HepG2 (cell line): Measurements from ENCODE around the gene INTS14. TPM values are rescaled to one million over a fixed set of nuclear protein-coding genes. Genes with fewer than 3 reads are reported as not detected.

Experiments used
- ATAC-seq: fragments of 200-7000 bp; cut with Tn5 transposase; 3 replicates; pipeline ENCODE4 v1.9.1; 2020; ENCODE audit warnings: mild to moderate bottlenecking, moderate library complexity
- BruUV-seq: library from RNA; stranded (reverse); fragments of 400-500 nt; replicated peaks from 2 replicates; lab custom pipeline; 2021; lab: Mats Ljungman, UMichigan
- CTCF ChIA-PET: fragments of 300-600 bp; formaldehyde crosslinking; extraction: SDS; loops from one replicate; lab custom pipeline; 2021; ENCODE audit warnings: low total read pairs, inconsistent platforms, low intra/inter-chr PET ratio; lab: Yijun Ruan, JAX
- POLR2A ChIA-PET: fragments of 350-600 bp; sonication (Branson Sonifier 250); formaldehyde crosslinking; loops from one replicate; lab custom pipeline; 2020; ENCODE audit warnings: antibody characterized with exemption, inconsistent platforms; lab: Yijun Ruan, JAX
- DNase-seq: peaks from one replicate; pipeline ENCODE4 v3.0.0-alpha.2; 2015; ENCODE audit warnings: low spot score
- FAIRE-seq: peaks from 3 replicates; lab custom pipeline; 2011; peaks lifted over from hg19 to GRCh38; lab: Jason Lieb, UNC
- H2AFZ ChIP-seq: one replicate; pipeline ENCODE4 v1.6.1; 2011; ENCODE audit warnings: low read length, inconsistent platforms
- H3K27ac ChIP-seq: fragments of 300-600 bp; 3 replicates; pipeline ENCODE4 v1.8.0; 2011; ENCODE audit warnings: mixed run types, mild to moderate bottlenecking, mixed read lengths, low read length, inconsistent platforms; ENCODE audit not compliant: insufficient read depth; ENCODE audit errors: extremely low read length
- H3K27me3 ChIP-seq, 2 experiments: fragments of 200-600 bp in 1 of 2; 2 replicates in 1 of 2; 3 replicates in 1 of 2; pipeline versions ENCODE4 v1.6.0 to v1.8.0; 2011; ENCODE audit warnings: low read length in 2 of 2, mild to moderate bottlenecking in 2 of 2, moderate library complexity in 2 of 2, inconsistent platforms in 1 of 2; ENCODE audit not compliant: insufficient read depth in 2 of 2, control insufficient read depth in 1 of 2
- H3K36me3 ChIP-seq, 2 experiments: fragments of 200-600 bp in 1 of 2; replicated peaks in 1 of 2; 2 replicates in 1 of 2; 3 replicates in 1 of 2; pipeline versions ENCODE4 v1.5.1 to v1.8.0; 2011; ENCODE audit warnings: low read length in 2 of 2, inconsistent platforms in 1 of 2; ENCODE audit not compliant: insufficient read depth in 2 of 2, control insufficient read depth in 1 of 2
- H3K4me1 ChIP-seq: 2 replicates; pipeline ENCODE4 v1.5.1; 2012; ENCODE audit warnings: low read length, inconsistent platforms; ENCODE audit not compliant: insufficient read depth
- H3K4me2 ChIP-seq: 2 replicates; pipeline ENCODE4 v1.6.0; 2011; ENCODE audit warnings: low read depth, low read length, inconsistent platforms
- H3K4me3 ChIP-seq, 3 experiments: fragments of 200-600 bp in 1 of 3; sonication (generic), shearing (Covaris generic) in 1 of 3; replicated peaks in 1 of 3; 2 replicates each; pipeline ENCODE4 v1.5.1; 2011 to 2016; ENCODE audit warnings: low read length in 3 of 3, inconsistent platforms in 2 of 3, low read depth in 2 of 3, mild to moderate bottlenecking in 2 of 3, control low read depth in 1 of 3, mixed read lengths in 1 of 3; ENCODE audit not compliant: insufficient read depth in 1 of 3
- H3K79me2 ChIP-seq: one replicate; pipeline ENCODE4 v1.6.1; 2011; ENCODE audit warnings: low read length, inconsistent platforms; ENCODE audit not compliant: insufficient read depth
- H3K9ac ChIP-seq: 2 replicates; pipeline ENCODE4 v1.6.0; 2011; ENCODE audit warnings: mild to moderate bottlenecking, low read depth, low read length, inconsistent platforms; ENCODE audit not compliant: insufficient read depth
- H3K9me3 ChIP-seq: 2 replicates; pipeline ENCODE4 v1.5.1; 2012; ENCODE audit warnings: mild to moderate bottlenecking, low read length
- H4K20me1 ChIP-seq: 2 replicates; pipeline ENCODE4 v1.6.0; 2011; ENCODE audit warnings: inconsistent platforms, mild to moderate bottlenecking, low read length, moderate library complexity; ENCODE audit not compliant: insufficient read depth
- ARNT ChIP-seq: fragments of 450-650 bp; IDR thresholded peaks from 2 replicates; pipeline ENCODE4 v1.6.1; 2017
- EHMT2 ChIP-seq: fragments of 200-600 bp; sonication (generic); IDR thresholded peaks from 2 replicates; pipeline ENCODE4 v1.7.0; 2017; ENCODE audit warnings: antibody characterized with exemption, low read depth, low read length, borderline replicate concordance
- HOMEZ ChIP-seq: IDR thresholded peaks from 2 replicates; pipeline ENCODE4 v1.6.1; 2016; ENCODE audit warnings: low read depth
- JDP2 ChIP-seq: sonication (generic); formaldehyde crosslinking; IDR thresholded peaks from 2 replicates; pipeline ENCODE4 v1.8.1; 2022; ENCODE audit warnings: missing genetic modification reagents, borderline replicate concordance
- MLLT10 ChIP-seq: sonication (generic); formaldehyde crosslinking; IDR thresholded peaks from 2 replicates; pipeline ENCODE4 v1.4.0; 2020; ENCODE audit warnings: missing genetic modification reagents
- MXI1 ChIP-seq: IDR thresholded peaks from 3 replicates; pipeline ENCODE4 v1.6.1; 2012; ENCODE audit warnings: low read depth, low read length, inconsistent platforms, borderline replicate concordance
- NFKB2 ChIP-seq: sonication (generic); formaldehyde crosslinking; IDR thresholded peaks from 2 replicates; pipeline ENCODE4 v1.4.0; 2020; ENCODE audit warnings: missing genetic modification reagents, borderline replicate concordance
- NR2F1 ChIP-seq, 2 experiments: fragments of 450-650 bp in 1 of 2; formaldehyde crosslinking in 1 of 2; IDR thresholded peaks; 2 replicates each; pipeline versions ENCODE4 v1.5.0 to v1.6.1; 2016 to 2020; ENCODE audit warnings: mild to moderate bottlenecking in 1 of 2, missing compliant biosample characterization in 1 of 2, missing genetic modification reagents in 1 of 2, moderate library complexity in 1 of 2
- NR2F6 ChIP-seq, 2 experiments: IDR thresholded peaks; 2 replicates each; pipeline ENCODE4 v1.6.1; 2016; ENCODE audit warnings: antibody characterized with exemption in 1 of 2, mild to moderate bottlenecking in 1 of 2
- PAWR ChIP-seq: sonication (generic); formaldehyde crosslinking; IDR thresholded peaks from 2 replicates; pipeline ENCODE4 v1.4.0; 2020; ENCODE audit warnings: missing genetic modification reagents, mild to moderate bottlenecking, borderline replicate concordance
- TBX3 ChIP-seq: fragments of 450-650 bp; IDR thresholded peaks from 2 replicates; pipeline ENCODE4 v1.6.1; 2017; ENCODE audit warnings: antibody characterized with exemption, mild to moderate bottlenecking, inconsistent platforms, borderline replicate concordance
- ZNF33A ChIP-seq: sonication (generic); formaldehyde crosslinking; IDR thresholded peaks from 2 replicates; pipeline ENCODE4 v1.5.1; 2020; ENCODE audit warnings: missing genetic modification reagents, mild to moderate bottlenecking, moderate library complexity, borderline replicate concordance
- ZNF407 ChIP-seq: sonication (generic); formaldehyde crosslinking; IDR thresholded peaks from one replicate; pipeline ENCODE4 v1.5.1; 2020; ENCODE audit warnings: mild to moderate bottlenecking, missing genetic modification reagents; ENCODE audit errors: not compliant biosample characterization
- ZNF431 ChIP-seq: sonication (generic); formaldehyde crosslinking; IDR thresholded peaks from 2 replicates; pipeline ENCODE4 v1.9.0; 2022; ENCODE audit warnings: missing genetic modification reagents, low read depth, mild to moderate bottlenecking, borderline replicate concordance
- ZNF83 ChIP-seq: sonication (generic); formaldehyde crosslinking; IDR thresholded peaks from 2 replicates; pipeline ENCODE4 v1.4.0; 2020; ENCODE audit warnings: missing genetic modification reagents, mild to moderate bottlenecking, borderline replicate concordance
- WGBS: methylation state at CpG from one replicate; pipeline ENCODE4 v1.1.6; 2017; ENCODE audit warnings: low lambda C conversion rate; 5-methylcytosine and 5-hydroxymethylcytosine counted together
- in situ Hi-C: cut with HindIII; loops from 2 replicates; pipeline ENCODE4 v1.10.0; 2017; ENCODE audit warnings: low pct_unique_long_range_greater_than_20kb; ENCODE audit not compliant: extremely low pct_ligation_motif_present
- intact Hi-C: fragments of 100-400 bp; cut with micrococcal nuclease; formaldehyde crosslinking; loops from one replicate; pipeline ENCODE4 v1.10.0; 2022; ENCODE audit not compliant: unreplicated experiment
- polyA plus RNA-seq, 8 experiments: library from polyadenylated mRNA; depleted of rRNA in 3 of 8; stranded (reverse) in 7 of 8; unstranded in 1 of 8; fragments of >200 nt; fragmentation: Illumina TruSeq in 4 of 8; extraction: Trizol in 4 of 8; gene quantifications; 2 replicates each; pipeline versions ENCODE4 v1.2.1 to v1.2.3, GENCODE V29; 2011 to 2016; ENCODE audit warnings: low read depth in 4 of 8, missing spikeins in 1 of 8, mixed read lengths in 1 of 8; ENCODE audit not compliant: insufficient read depth in 1 of 8
- total RNA-seq, 5 experiments: library from RNA; depleted of rRNA; stranded (reverse); fragments of >200 nt; fragmentation: Illumina TruSeq; extraction: Trizol; gene quantifications; 2 replicates each; pipeline ENCODE4 v1.2.3, GENCODE V29; 2016; ENCODE audit warnings: low read depth in 1 of 5

Gene INTS14
- total and polyA plus RNA-seq, 2 of the 13 experiments (the other 11 are each of a cell fraction or from before 2014, with no cell fraction given), result 41.4 to 52.0 TPM

GRCh38 chr15:65540314-65540713 lies 70.6 kb downstream of the INTS14 start:
- no TSS peak for BruUV-seq
- Histone ChIP-seq H3K79me2 (peaks cover 87% of the 10 kb centered on the region), H3K27me3 (no peaks in the 10 kb centered on the region), H3K36me3 (peaks cover 0 to 4% of the 10 kb centered on the region in 2 experiments; a peak in 2 of 5 replicates), H3K4me2 (no peak overlapping the region), H3K4me3 (no peak overlapping the region), H3K27ac (no peak overlapping the region), H3K9me3 (no peaks in the 10 kb centered on the region), H3K4me1 (peaks cover 7% of the 10 kb centered on the region), H4K20me1 (peaks cover 2% of the 10 kb centered on the region; the same call in 1 of the 2 replicates), H2AFZ (no peak overlapping the region), H3K9ac (no peak overlapping the region)
- ChIA-PET POLR2A (no interaction called here), CTCF (no interaction called here)
- intact Hi-C loops, result no loop called here
- DNase-seq, result no peak
- no peak for FAIRE-seq
- in situ Hi-C loops, result no loop called here
- ATAC-seq, result no peak
- 81% methylated on average over 1 of the region's 1 CpG for WGBS
- no peak for TF ChIP-seq TBX3
- TF ChIP-seq HOMEZ (CRISPR knock-in tag), result no peak
- no peak for TF ChIP-seq EHMT2
- TF ChIP-seq MXI1, result no peak
- TF ChIP-seq ZNF407 (CRISPR knock-in tag), result no peak
- no peak for TF ChIP-seq JDP2
- TF ChIP-seq NR2F1 (CRISPR knock-in tag; IDR thresholded peaks at IDR 0.05), result no peak
- TF ChIP-seq ZNF83 (CRISPR knock-in tag), result no peak
- no peak for TF ChIP-seq NFKB2 (CRISPR knock-in tag)
- no peak for TF ChIP-seq MLLT10 (CRISPR knock-in tag)
- no peak for TF ChIP-seq NR2F6 (IDR thresholded peaks at IDR 0.05)
- TF ChIP-seq NR2F6 (CRISPR knock-in tag; IDR thresholded peaks at IDR 0.05), result no peak
- no peak for TF ChIP-seq PAWR (CRISPR knock-in tag)
- TF ChIP-seq ZNF431, result no peak
- TF ChIP-seq ARNT, result no peak
- TF ChIP-seq ZNF33A, result no peak
